CD14-positive monocyte (primary cell): ENCODE data around the gene RBMS3. TPM values are rescaled to one million over a fixed set of nuclear protein-coding genes. Genes with fewer than 3 reads are reported as not detected.

Experiments
- DNase-seq, 3 donors: peaks; one replicate each; pipeline ENCODE4 v3.0.0-alpha.2; 2011 to 2022
- H2AFZ ChIP-seq: 2 replicates; pipeline ENCODE4 v1.6.0; 2012; ENCODE audit warnings: mild to moderate bottlenecking, low read depth, low read length, inconsistent platforms; ENCODE audit not compliant: insufficient read depth, poor library complexity, severe bottlenecking
- H3K27ac ChIP-seq, 2 donors: 1 replicate in 1 of 2; 2 replicates in 1 of 2; pipeline ENCODE4 v1.5.1; 2012 to 2013; ENCODE audit warnings: low read length in 2 of 2, control low read depth in 1 of 2, inconsistent platforms in 1 of 2, low read depth in 1 of 2, mild to moderate bottlenecking in 1 of 2
- H3K27me3 ChIP-seq, 2 donors: one replicate each; pipeline versions ENCODE4 v1.6.0 to v1.6.1; 2011 to 2013; ENCODE audit warnings: low read length in 2 of 2; ENCODE audit not compliant: control insufficient read depth in 2 of 2, insufficient read depth in 2 of 2
- H3K36me3 ChIP-seq, 2 donors: replicated peaks in 1 of 2; 1 replicate in 1 of 2; 2 replicates in 1 of 2; pipeline versions ENCODE4 v1.5.1 to v1.6.1; 2012 to 2013; ENCODE audit warnings: low read length in 2 of 2, control low read depth in 1 of 2, inconsistent platforms in 1 of 2, mild to moderate bottlenecking in 1 of 2; ENCODE audit not compliant: insufficient read depth in 2 of 2, control insufficient read depth in 1 of 2
- H3K4me1 ChIP-seq, 2 donors: 1 replicate in 1 of 2; 2 replicates in 1 of 2; pipeline versions ENCODE4 v1.5.1 to v1.6.1; 2012 to 2013; ENCODE audit warnings: low read length in 2 of 2, control low read depth in 1 of 2, inconsistent platforms in 1 of 2, mild to moderate bottlenecking in 1 of 2, moderate library complexity in 1 of 2; ENCODE audit not compliant: insufficient read depth in 2 of 2, control insufficient read depth in 1 of 2
- H3K4me2 ChIP-seq: replicated peaks from 2 replicates; pipeline ENCODE3; 2012; ENCODE audit warnings: low read length, moderate library complexity, mild to moderate bottlenecking; ENCODE audit not compliant: poor library complexity, severe bottlenecking; ENCODE audit errors: extremely low read depth
- H3K4me3 ChIP-seq, 3 experiments: fragments of 200-600 bp in 1 of 3; sonication (generic) in 1 of 3; replicated peaks in 1 of 3; 1 replicate in 2 of 3; 2 replicates in 1 of 3; pipeline ENCODE4 v1.5.1; 2011 to 2013; ENCODE audit warnings: low read length in 3 of 3, mild to moderate bottlenecking in 3 of 3, control low read depth in 2 of 3, low read depth in 2 of 3, inconsistent platforms in 1 of 3, moderate library complexity in 1 of 3
- H3K79me2 ChIP-seq: 2 replicates; pipeline ENCODE4 v1.6.0; 2012; ENCODE audit warnings: mild to moderate bottlenecking, control low read depth, inconsistent platforms, low read length, moderate library complexity; ENCODE audit not compliant: insufficient read depth
- H3K9ac ChIP-seq: 2 replicates; pipeline ENCODE4 v1.6.0; 2017; ENCODE audit warnings: low read length, mild to moderate bottlenecking; ENCODE audit not compliant: insufficient read depth, poor library complexity, severe bottlenecking
- H3K9me3 ChIP-seq, 2 donors: replicated peaks in 1 of 2; 1 replicate in 1 of 2; 2 replicates in 1 of 2; pipeline versions ENCODE4 v1.5.1 to v1.6.1; 2012 to 2013; ENCODE audit warnings: low read length in 2 of 2, control low read depth in 1 of 2; ENCODE audit not compliant: control insufficient read depth in 1 of 2, insufficient read depth in 1 of 2
- H4K20me1 ChIP-seq: 2 replicates; pipeline ENCODE4 v1.6.0; 2012; ENCODE audit warnings: mild to moderate bottlenecking, low read length, control low read depth, moderate library complexity; ENCODE audit not compliant: insufficient read depth
- H3K27ac Mint-ChIP-seq, 7 donors: one replicate each; pipeline ENCODE4 v1.8.0; 2020; ENCODE audit warnings: mild to moderate bottlenecking in 7 of 7, mixed read lengths in 7 of 7, moderate library complexity in 6 of 7, inconsistent platforms in 2 of 7
- H3K27me3 Mint-ChIP-seq, 3 donors: one replicate each; pipeline ENCODE4 v1.8.0; 2021 to 2022; ENCODE audit warnings: low read depth in 3 of 3, mild to moderate bottlenecking in 3 of 3, mixed read lengths in 3 of 3, moderate library complexity in 3 of 3, inconsistent platforms in 1 of 3
- H3K36me3 Mint-ChIP-seq, 2 donors: one replicate each; pipeline ENCODE4 v1.8.0; 2020; ENCODE audit warnings: mixed read lengths in 2 of 2, inconsistent platforms in 1 of 2, mild to moderate bottlenecking in 1 of 2
- H3K4me1 Mint-ChIP-seq: one replicate; pipeline ENCODE4 v1.8.0; 2020; ENCODE audit warnings: mild to moderate bottlenecking, mixed read lengths
- H3K4me3 Mint-ChIP-seq, 2 donors: one replicate each; pipeline ENCODE4 v1.8.0; 2020; ENCODE audit warnings: mild to moderate bottlenecking in 2 of 2, mixed read lengths in 2 of 2, moderate library complexity in 1 of 2
- H3K9me3 Mint-ChIP-seq, 7 donors: one replicate each; pipeline ENCODE4 v1.8.0; 2020 to 2022; ENCODE audit warnings: mixed read lengths in 7 of 7, mild to moderate bottlenecking in 6 of 7, moderate library complexity in 6 of 7, inconsistent platforms in 2 of 7
- WGBS: methylation state at CpG from one replicate; pipeline ENCODE4 v1.1.5; 2013; ENCODE audit warnings: missing lambda C conversion rate; ENCODE audit not compliant: insufficient coverage; 5-methylcytosine and 5-hydroxymethylcytosine counted together
- intact Hi-C, 2 donors: fragments of 100-400 bp; cut with micrococcal nuclease; formaldehyde crosslinking; loops; one replicate each; pipeline versions ENCODE4 v1.15.0 to v1.15.1; 2023
- polyA plus RNA-seq, 3 donors: library from polyadenylated mRNA; depleted of rRNA in 1 of 3; unstranded in 2 of 3; stranded (reverse) in 1 of 3; fragments of 300-500 nt in 2 of 3; fragments of >200 nt in 1 of 3; fragmentation: Illumina TruSeq in 2 of 3; gene quantifications; 1 replicate in 2 of 3; 2 replicates in 1 of 3; pipeline ENCODE4 v1.2.3, GENCODE V29; 2012 to 2021
- TF ChIP-seq, protein P1 (sequence below): fragments of 200-600 bp; IDR thresholded peaks from one replicate; pipeline ENCODE4 v1.8.0; 2022; ENCODE audit warnings: antibody characterized with exemption, mild to moderate bottlenecking

RBMS3 gene
- polyA plus RNA-seq, 3 donors: not detected

DNA sequence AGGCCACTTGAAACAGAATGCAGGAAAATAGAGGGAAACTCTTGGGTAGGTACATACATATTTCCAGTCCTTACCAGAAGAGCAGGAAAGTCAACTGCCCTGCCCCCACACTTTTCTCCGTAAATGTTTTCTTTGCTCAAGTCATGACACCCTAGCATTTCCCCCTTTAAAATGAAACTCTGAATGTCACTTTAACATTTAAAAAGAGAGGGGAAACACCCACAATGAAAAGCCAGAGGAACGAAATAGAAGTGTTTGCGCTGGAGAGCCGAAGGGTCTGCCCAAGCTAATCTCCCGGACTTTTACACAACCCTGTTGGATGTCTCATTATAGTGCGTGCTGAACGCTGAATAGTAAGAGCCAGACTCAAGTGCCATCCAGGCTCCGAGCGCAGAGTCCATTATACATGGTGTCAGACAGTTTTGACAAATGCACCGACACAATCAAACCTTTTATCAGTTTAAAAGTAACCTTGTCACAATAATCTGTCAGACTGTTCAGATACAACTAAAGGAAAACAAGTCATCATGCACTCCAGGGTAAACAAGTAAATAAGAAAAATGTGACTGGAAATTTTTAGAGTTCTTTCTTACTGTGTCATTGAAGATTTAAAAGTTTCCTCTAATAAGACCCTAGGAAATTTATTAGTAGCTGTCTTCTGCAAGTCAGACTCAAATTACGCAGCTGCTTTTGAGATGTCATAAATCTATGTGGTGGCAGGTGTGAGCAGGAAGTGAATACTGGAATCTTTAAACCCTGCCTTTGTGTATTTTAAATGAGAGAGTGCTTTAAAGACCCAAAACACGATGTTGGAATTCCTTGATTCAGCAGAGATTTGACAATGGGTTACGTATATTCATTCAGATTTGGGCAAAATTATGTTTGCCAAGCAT lies 159.8 kb downstream of the RBMS3 start:
- peaks cover 0 to 5% (median 3%) of the 10 kb centered on the region in 7 donors for H3K9me3 Mint-ChIP-seq
- peaks cover 2% of the 10 kb centered on the region for H3K4me1 Mint-ChIP-seq
- H3K36me3 Mint-ChIP-seq: no peaks in the 10 kb centered on the region
- H3K27ac Mint-ChIP-seq: no peak overlapping the region
- intact Hi-C loops: no loop called here
- Histone ChIP-seq H3K4me3 (no peak overlapping the region), H3K9me3 (no peaks in the 10 kb centered on the region), H2AFZ (no peak overlapping the region), H3K27me3 (peaks cover 2 to 4% of the 10 kb centered on the region in 2 donors), H3K79me2 (no peaks in the 10 kb centered on the region), H3K4me2 (no peak overlapping the region), H3K9ac (no peak overlapping the region), H3K27ac (no peak overlapping the region), H4K20me1 (no peaks in the 10 kb centered on the region), H3K36me3 (no peaks in the 10 kb centered on the region), H3K4me1 (no peaks in the 10 kb centered on the region)
- no peak for DNase-seq
- H3K4me3 Mint-ChIP-seq: peak overlapping the region in 1 of 2 donors; percentile 22
- peaks cover 3 to 7% (median 4%) of the 10 kb centered on the region in 3 donors for H3K27me3 Mint-ChIP-seq
- no CpG with 5 or more reads among the region's 13 CpGs for WGBS
- TF ChIP-seq, protein P1, sequence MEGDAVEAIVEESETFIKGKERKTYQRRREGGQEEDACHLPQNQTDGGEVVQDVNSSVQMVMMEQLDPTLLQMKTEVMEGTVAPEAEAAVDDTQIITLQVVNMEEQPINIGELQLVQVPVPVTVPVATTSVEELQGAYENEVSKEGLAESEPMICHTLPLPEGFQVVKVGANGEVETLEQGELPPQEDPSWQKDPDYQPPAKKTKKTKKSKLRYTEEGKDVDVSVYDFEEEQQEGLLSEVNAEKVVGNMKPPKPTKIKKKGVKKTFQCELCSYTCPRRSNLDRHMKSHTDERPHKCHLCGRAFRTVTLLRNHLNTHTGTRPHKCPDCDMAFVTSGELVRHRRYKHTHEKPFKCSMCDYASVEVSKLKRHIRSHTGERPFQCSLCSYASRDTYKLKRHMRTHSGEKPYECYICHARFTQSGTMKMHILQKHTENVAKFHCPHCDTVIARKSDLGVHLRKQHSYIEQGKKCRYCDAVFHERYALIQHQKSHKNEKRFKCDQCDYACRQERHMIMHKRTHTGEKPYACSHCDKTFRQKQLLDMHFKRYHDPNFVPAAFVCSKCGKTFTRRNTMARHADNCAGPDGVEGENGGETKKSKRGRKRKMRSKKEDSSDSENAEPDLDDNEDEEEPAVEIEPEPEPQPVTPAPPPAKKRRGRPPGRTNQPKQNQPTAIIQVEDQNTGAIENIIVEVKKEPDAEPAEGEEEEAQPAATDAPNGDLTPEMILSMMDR: no peak

DNA sequence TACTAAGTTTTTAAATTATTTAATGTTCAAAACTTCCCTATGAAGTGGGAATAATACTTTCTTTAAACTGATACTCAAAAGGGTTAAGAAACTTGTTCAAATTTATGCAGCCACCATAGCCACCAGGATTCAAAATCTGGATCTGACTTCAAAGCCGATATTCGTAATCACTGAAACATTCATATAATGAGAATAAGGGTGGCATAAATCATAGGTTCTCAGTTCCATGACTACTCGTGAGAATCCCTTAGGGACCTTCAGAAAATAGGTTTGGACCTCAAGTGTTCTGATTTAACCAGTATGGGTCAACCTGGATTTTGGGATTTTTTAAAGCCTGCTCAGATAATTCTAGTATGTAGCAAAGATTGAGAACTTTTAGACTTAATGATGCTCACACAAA lies 160.6 kb downstream of the RBMS3 start:
- H3K9me3 Mint-ChIP-seq: peaks cover 0 to 5% (median 3%) of the 10 kb centered on the region in 7 donors
- no CpG with 5 or more reads among the region's 3 CpGs for WGBS

More for the DNA sequence above, 160.6 kb downstream of the RBMS3 start:
- Histone ChIP-seq H3K36me3 (no peaks in the 10 kb centered on the region), H3K79me2 (no peaks in the 10 kb centered on the region), H3K27me3 (peaks cover 2 to 4% of the 10 kb centered on the region in 2 donors), H3K9me3 (no peaks in the 10 kb centered on the region), H3K4me1 (no peaks in the 10 kb centered on the region), H3K9ac (no peak overlapping the region), H2AFZ (no peak overlapping the region), H3K4me2 (no peak overlapping the region), H3K4me3 (no peak overlapping the region), H3K27ac (no peak overlapping the region), H4K20me1 (no peaks in the 10 kb centered on the region)
- intact Hi-C loops: no loop called here
- TF ChIP-seq, protein P1: no peak
- H3K27ac Mint-ChIP-seq: no peak overlapping the region
- peaks cover 2% of the 10 kb centered on the region for H3K4me1 Mint-ChIP-seq
- no peak overlapping the region for H3K4me3 Mint-ChIP-seq
- no peaks in the 10 kb centered on the region for H3K36me3 Mint-ChIP-seq
- peaks cover 3 to 5% (median 4%) of the 10 kb centered on the region in 3 donors for H3K27me3 Mint-ChIP-seq
- DNase-seq: no peak
